IPS DF 4.7 (cell line): ENCODE measurements around the gene GGA3.

Experiments used
- DNase-seq: peaks from one replicate; pipeline ENCODE4 v3.0.0-alpha.2; 2013; ENCODE audit warnings: low spot score; ENCODE audit errors: extremely low read depth

Gene GGA3

GRCh38 chr17:75245011-75245410, 16.4 kb downstream of the GGA3 start:
- no peak for DNase-seq

- DNase-seq: no peak
These were observed 17.1 kb downstream of the GGA3 start for GRCh38 chr17:75244133-75244866.

GRCh38 chr17:75242461-75243042, 18.9 kb downstream of the GGA3 start:
- no peak for DNase-seq

GRCh38 chr17:75241996-75242460, 19.4 kb downstream of the GGA3 start:
- no peak for DNase-seq

GRCh38 chr17:75241502-75241901, 19.9 kb downstream of the GGA3 start:
- no peak for DNase-seq

GRCh38 chr17:75241143-75241430, 20.3 kb downstream of the GGA3 start:
- DNase-seq: no peak

- no peak for DNase-seq
These were observed 20.8 kb downstream of the GGA3 start for GRCh38 chr17:75240394-75241142.

- no peak for DNase-seq
These were observed 21.5 kb downstream of the GGA3 start for GRCh38 chr17:75239778-75240393.

- no peak for DNase-seq
These were observed 22.2 kb downstream of the GGA3 start for GRCh38 chr17:75239214-75239613.

GRCh38 chr17:75238684-75239191, 22.7 kb downstream of the GGA3 start:
- DNase-seq: no peak

GRCh38 chr17:75238020-75238580, 23.3 kb downstream of the GGA3 start:
- DNase-seq: no peak

GRCh38 chr17:75237100-75238014, 24.0 kb downstream of the GGA3 start:
- DNase-seq: no peak

GRCh38 chr17:75232786-75233185, 28.6 kb downstream of the GGA3 start:
- no peak for DNase-seq

- DNase-seq: no peak
These were observed 29.5 kb downstream of the GGA3 start for GRCh38 chr17:75231741-75232464.

- no peak for DNase-seq
These were observed 30.3 kb downstream of the GGA3 start for GRCh38 chr17:75231071-75231470.

GRCh38 chr17:75228847-75229246, 32.6 kb downstream of the GGA3 start:
- DNase-seq: no peak

GRCh38 chr17:75228305-75228704, 33.1 kb downstream of the GGA3 start:
- no peak for DNase-seq

- DNase-seq: no peak
These were observed 33.7 kb downstream of the GGA3 start for GRCh38 chr17:75227729-75228128.

GRCh38 chr17:75225016-75225415, 36.4 kb downstream of the GGA3 start:
- DNase-seq: no peak

- no peak for DNase-seq
These were observed 41.6 kb downstream of the GGA3 start for GRCh38 chr17:75219815-75220214.
